Upper lobe of right lung (tissue), 1 donor: ENCODE data around the gene AIRE. TPM values are rescaled to one million over a fixed set of nuclear protein-coding genes. Genes with fewer than 3 reads are reported as not detected.
"Not testable (repeated sequence)": the region's sequence is repeated elsewhere in the genome, so short reads cannot be mapped to it uniquely, and the experiment has no call there.

Experiments used
- ATAC-seq: fragments of 200-7000 bp; cut with Tn5 transposase; one replicate; pipeline ENCODE4 v1.9.1; 2020; ENCODE audit warnings: mild to moderate bottlenecking, moderate library complexity
- DNase-seq: peaks from one replicate; pipeline ENCODE4 v3.0.0-alpha.2; 2020
- H3K27ac ChIP-seq: fragments of 200-600 bp; one replicate; pipeline ENCODE4 v1.8.0; 2022
- H3K27me3 ChIP-seq: fragments of 200-600 bp; one replicate; pipeline ENCODE4 v1.8.0; 2022; ENCODE audit warnings: mild to moderate bottlenecking
- H3K36me3 ChIP-seq: fragments of 200-600 bp; one replicate; pipeline ENCODE4 v1.8.0; 2022
- H3K4me1 ChIP-seq: fragments of 200-600 bp; one replicate; pipeline ENCODE4 v1.8.0; 2022
- H3K4me3 ChIP-seq: fragments of 200-600 bp; one replicate; pipeline ENCODE4 v1.8.0; 2022; ENCODE audit warnings: mild to moderate bottlenecking
- H3K9me3 ChIP-seq: fragments of 200-600 bp; one replicate; pipeline ENCODE4 v1.8.0; 2022
- intact Hi-C: fragments of 100-400 bp; cut with DNase I; formaldehyde crosslinking; loops from one replicate; pipeline ENCODE4 v1.11.0; 2022
- long read RNA-seq: library from polyadenylated mRNA; unstranded; transcript quantifications from one replicate; pipeline ENCODE4 v2.0.0, GENCODE V29; 2021
- total RNA-seq: library from RNA; stranded (reverse); fragmentation: NEBNext Ultra II Directional; extraction: Animal tissue kit (Norgen Biotek cat#: 25700); gene quantifications from one replicate; pipeline ENCODE4 v1.2.1, GENCODE V29; 2021
- TF ChIP-seq, protein P1 (sequence below): fragments of 200-600 bp; IDR thresholded peaks from one replicate; pipeline ENCODE4 v1.8.0; 2022; ENCODE audit warnings: antibody characterized with exemption
- donor health status: DM: no; HTN: yes; CAD: no; lungs with severe emphysema.

The AIRE gene
- total RNA-seq = not detected
- long read RNA-seq = 0 reads

- DNase-seq = no peak
Measured at GRCh38 chr21:44285138-44285992, at the start of gene AIRE. AIRE (plus strand) TSS chr21:44285876; CDS start chr21:44286007, 131 bp downstream.

DNA sequence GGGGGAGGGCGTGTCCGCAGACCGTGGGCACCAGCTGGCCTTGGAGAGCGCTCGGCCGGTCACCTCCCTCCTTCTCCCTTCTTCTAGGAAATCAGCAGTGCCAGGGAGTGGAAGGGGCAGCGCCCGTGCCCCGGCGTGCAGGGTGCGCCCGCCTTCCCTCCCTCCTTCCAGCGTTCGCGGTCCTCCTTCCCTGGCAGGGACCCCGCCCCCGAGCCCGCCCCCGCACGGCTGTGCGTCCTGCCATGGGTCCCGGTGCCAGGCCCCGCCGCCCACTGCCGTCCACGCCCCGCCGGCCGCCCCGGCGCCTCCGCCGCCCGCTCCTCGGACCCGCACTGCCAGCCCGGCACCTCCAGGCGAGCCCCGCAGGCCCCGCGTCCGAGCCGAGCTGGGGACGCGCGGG lies 45.3 kb upstream of the AIRE start:
- intact Hi-C loops, H3K4me3 ChIP-seq, H3K9me3 ChIP-seq, H3K36me3 ChIP-seq, H3K4me1 ChIP-seq, H3K27me3 ChIP-seq, H3K27ac ChIP-seq, DNase-seq: not testable (repeated sequence)
- peak; percentile 79 for ATAC-seq

More at GRCh38 chr21:44285138-44285992, at the start of gene AIRE:
- Histone ChIP-seq H3K4me3 (no peak within 1 kb of the TSS), H3K27ac (no peak within 1 kb of the TSS), H3K36me3 (no peaks in the 10 kb centered on the region), H3K9me3 (no peaks in the 10 kb centered on the region), H3K4me1 (no peaks in the 10 kb centered on the region), H3K27me3 (peaks cover 19% of the 10 kb centered on the region)
- TF ChIP-seq, protein P1, sequence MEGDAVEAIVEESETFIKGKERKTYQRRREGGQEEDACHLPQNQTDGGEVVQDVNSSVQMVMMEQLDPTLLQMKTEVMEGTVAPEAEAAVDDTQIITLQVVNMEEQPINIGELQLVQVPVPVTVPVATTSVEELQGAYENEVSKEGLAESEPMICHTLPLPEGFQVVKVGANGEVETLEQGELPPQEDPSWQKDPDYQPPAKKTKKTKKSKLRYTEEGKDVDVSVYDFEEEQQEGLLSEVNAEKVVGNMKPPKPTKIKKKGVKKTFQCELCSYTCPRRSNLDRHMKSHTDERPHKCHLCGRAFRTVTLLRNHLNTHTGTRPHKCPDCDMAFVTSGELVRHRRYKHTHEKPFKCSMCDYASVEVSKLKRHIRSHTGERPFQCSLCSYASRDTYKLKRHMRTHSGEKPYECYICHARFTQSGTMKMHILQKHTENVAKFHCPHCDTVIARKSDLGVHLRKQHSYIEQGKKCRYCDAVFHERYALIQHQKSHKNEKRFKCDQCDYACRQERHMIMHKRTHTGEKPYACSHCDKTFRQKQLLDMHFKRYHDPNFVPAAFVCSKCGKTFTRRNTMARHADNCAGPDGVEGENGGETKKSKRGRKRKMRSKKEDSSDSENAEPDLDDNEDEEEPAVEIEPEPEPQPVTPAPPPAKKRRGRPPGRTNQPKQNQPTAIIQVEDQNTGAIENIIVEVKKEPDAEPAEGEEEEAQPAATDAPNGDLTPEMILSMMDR = no peak
- intact Hi-C loops = no loop called here
- ATAC-seq = no peak

- DNase-seq, H3K4me3 ChIP-seq, intact Hi-C loops, H3K9me3 ChIP-seq, H3K4me1 ChIP-seq, H3K27ac ChIP-seq, H3K36me3 ChIP-seq, H3K27me3 ChIP-seq: not testable (repeated sequence)
- peak; percentile 91 for ATAC-seq
Measured at GRCh38 chr21:44240842-44241241, 44.8 kb upstream of the AIRE start, which contains the start of gene ICOSLG. ICOSLG (minus strand) TSS chr21:44240943; CDS start chr21:44240817, 126 bp downstream.

DNA sequence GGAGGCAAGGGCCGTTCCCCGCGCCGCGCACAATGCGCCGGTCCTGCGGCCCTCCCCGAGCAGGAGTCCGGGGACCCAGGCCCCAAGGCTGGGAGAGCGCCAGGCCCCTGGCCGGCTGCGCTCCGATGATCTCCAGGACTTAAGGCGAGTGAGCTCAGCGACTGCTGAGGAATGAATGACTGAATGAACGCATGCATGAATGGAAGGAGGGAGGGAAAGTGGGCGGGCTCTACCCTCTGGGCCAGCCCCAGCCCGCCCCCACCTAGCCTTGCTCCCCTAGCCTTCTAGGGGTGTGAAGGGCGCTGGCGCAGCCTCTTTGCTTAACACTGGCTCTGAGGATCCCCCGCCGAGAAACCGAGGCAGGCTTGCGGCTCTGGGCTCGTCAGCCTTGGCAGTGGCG lies 44.4 kb upstream of the AIRE start:
- H3K4me3 ChIP-seq, H3K9me3 ChIP-seq, H3K4me1 ChIP-seq, intact Hi-C loops, H3K36me3 ChIP-seq, DNase-seq, H3K27ac ChIP-seq, H3K27me3 ChIP-seq: not testable (repeated sequence)
- ATAC-seq = peak; percentile 59

DNA sequence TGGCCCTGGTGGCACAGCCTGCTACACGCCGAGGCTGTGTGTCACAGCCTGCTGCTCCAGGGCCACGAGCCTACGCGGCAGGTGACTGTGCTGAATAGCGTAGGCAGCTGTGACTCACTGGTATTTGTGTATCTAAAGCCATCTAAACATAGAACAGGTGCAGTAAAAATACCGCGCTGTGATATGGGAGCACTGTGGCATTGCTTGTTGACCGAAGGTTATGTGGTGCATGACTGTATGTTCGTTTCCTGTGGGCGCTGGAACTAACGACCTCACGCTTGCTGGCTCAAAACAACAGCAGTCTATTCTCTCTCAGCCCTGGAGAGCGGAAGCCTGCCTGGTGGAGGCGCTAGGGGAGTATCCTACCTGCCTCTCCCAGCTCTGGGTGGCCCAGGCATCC lies 41.7 kb upstream of the AIRE start:
- H3K36me3 ChIP-seq, H3K27ac ChIP-seq, H3K27me3 ChIP-seq, DNase-seq, H3K4me1 ChIP-seq, ATAC-seq, H3K4me3 ChIP-seq, intact Hi-C loops, H3K9me3 ChIP-seq: not testable (repeated sequence)

DNA sequence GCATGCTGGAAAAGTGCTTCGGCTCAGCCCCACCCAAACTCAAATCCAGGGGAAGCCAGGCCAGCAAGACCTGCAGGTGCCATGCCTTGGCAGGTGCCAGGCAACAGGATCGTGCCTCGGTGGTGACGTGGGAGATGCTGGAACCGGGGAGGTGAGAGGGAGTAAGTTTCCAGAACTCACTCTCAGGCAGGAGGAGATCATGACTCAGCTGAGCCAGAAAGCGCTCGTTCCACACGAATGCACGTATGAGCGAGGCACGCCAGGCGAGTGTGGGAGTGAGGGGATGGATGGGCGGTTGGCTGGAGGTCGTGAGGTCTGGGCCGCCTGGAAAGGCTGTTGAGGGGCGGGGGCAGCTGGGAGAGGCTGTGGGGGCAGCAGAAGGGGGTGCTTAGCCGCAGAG lies 37.8 kb upstream of the AIRE start:
- H3K4me3 ChIP-seq, H3K36me3 ChIP-seq, H3K9me3 ChIP-seq, H3K27me3 ChIP-seq, H3K27ac ChIP-seq, DNase-seq, H3K4me1 ChIP-seq, intact Hi-C loops, ATAC-seq: not testable (repeated sequence)

DNA sequence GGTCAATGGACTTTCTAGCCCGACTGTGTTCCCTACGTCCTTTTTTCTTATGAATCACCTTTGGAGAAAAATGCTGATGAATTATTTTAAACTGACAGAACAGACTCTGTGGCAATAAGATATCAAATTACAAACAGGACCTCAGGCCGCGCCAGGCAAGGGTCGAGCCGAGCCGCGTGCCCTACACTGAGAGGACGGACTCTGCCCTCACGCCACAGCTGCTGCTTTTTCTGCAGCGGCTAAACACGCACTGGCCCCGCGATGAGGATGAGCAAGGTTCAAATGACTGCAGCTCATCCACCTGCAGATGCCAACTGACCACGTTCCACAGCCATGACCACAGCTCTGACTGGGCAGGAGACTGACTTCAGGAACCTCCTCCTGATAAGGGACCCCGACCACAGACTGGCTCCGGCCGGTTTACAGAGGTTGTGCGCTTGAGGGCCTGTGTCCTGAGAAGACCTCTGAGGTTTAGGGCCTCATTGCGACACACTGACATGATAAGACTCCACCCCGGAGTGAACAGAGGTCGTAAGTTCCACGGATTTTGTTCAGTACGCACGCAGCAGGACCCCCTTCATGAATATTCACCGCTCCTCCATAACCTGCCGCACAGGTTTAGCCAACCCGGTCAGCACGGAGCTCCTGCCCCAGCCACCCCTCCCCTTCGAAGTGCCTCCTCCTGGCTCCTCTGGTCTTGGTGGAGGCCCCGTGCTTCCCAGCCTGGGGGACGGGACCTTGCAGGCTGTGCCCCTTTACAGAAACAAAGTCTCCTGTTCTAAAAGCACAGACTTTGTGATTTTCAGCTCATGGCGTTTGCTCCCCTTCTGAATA lies 36.3 kb upstream of the AIRE start:
- H3K9me3 ChIP-seq, intact Hi-C loops, H3K4me3 ChIP-seq, DNase-seq, H3K27me3 ChIP-seq, H3K27ac ChIP-seq, H3K36me3 ChIP-seq, H3K4me1 ChIP-seq: not testable (repeated sequence)
- peak; percentile 4 for ATAC-seq

GRCh38 chr21:44253832-44254710 lies 31.6 kb upstream of the AIRE start:
- no peaks in the 10 kb centered on the region for H3K27me3 ChIP-seq
- no peaks in the 10 kb centered on the region for H3K9me3 ChIP-seq
- peaks cover 7% of the 10 kb centered on the region for H3K4me1 ChIP-seq
- no peak overlapping the region for H3K4me3 ChIP-seq
- no peak overlapping the region for H3K27ac ChIP-seq
- H3K36me3 ChIP-seq = no peaks in the 10 kb centered on the region
- ATAC-seq (peak; percentile 57), DNase-seq (no peak)
- intact Hi-C loops = no loop called here
- TF ChIP-seq, protein P1 = no peak
